Stimulated activated CD4-positive, alpha-beta T cell treated with anti-CD3 and anti-CD28 coated beads, Interleukin-2, amount 100 ng/mL, for 24 hours (primary cell): ENCODE data around the gene LTBP3.

Experiments
- DNase-seq, 2 donors: peaks; one replicate each; pipeline ENCODE4 v3.0.0-alpha.2; 2020

Gene LTBP3

GRCh38 chr11:65553301-65554001 is 4.7 kb downstream of the LTBP3 start:
- DNase-seq: peak; percentile 64 to 72

GRCh38 chr11:65552388-65552951 is 5.7 kb downstream of the LTBP3 start:
- no peak for DNase-seq

- DNase-seq: peak; percentile 60 to 63
Measured at GRCh38 chr11:65551572-65552387, 6.4 kb downstream of the LTBP3 start.

GRCh38 chr11:65549096-65549495 is 9.1 kb downstream of the LTBP3 start:
- DNase-seq: no peak

GRCh38 chr11:65548395-65548794 is 9.8 kb downstream of the LTBP3 start:
- no peak for DNase-seq

GRCh38 chr11:65547446-65548125 is 10.6 kb downstream of the LTBP3 start:
- no peak for DNase-seq

GRCh38 chr11:65546217-65546958 is 11.8 kb downstream of the LTBP3 start:
- DNase-seq: peak; percentile 98 to 100

- no peak for DNase-seq
Measured at GRCh38 chr11:65545853-65546216, 12.3 kb downstream of the LTBP3 start.

- DNase-seq: no peak
Measured at GRCh38 chr11:65542738-65543390, 15.3 kb downstream of the LTBP3 start.

- DNase-seq: no peak
Measured at GRCh38 chr11:65541093-65541982, 16.8 kb downstream of the LTBP3 start.

- peak; percentile 91 for DNase-seq
Measured at GRCh38 chr11:65540290-65541092, 17.7 kb downstream of the LTBP3 start.

GRCh38 chr11:65539744-65540289 is 18.3 kb downstream of the LTBP3 start:
- DNase-seq: no peak

- DNase-seq: no peak
Measured at GRCh38 chr11:65538915-65539743, 19.0 kb downstream of the LTBP3 start.

GRCh38 chr11:65538232-65538914 is 19.8 kb downstream of the LTBP3 start:
- no peak for DNase-seq

- DNase-seq: no peak
Measured at GRCh38 chr11:65537620-65538231, 20.4 kb downstream of the LTBP3 start.

GRCh38 chr11:65537296-65537597 is 20.9 kb downstream of the LTBP3 start:
- no peak for DNase-seq

GRCh38 chr11:65536412-65537295 is 21.5 kb downstream of the LTBP3 start:
- DNase-seq: no peak
